HG02798 (cell line): ENCODE results near the gene FEM1C.

Source experiments
- ATAC-seq: cut with Tn5 transposase; IDR thresholded peaks from one replicate; pipeline ENCODE4 v1.9.1; 2021; ENCODE audit warnings: mild to moderate bottlenecking; ENCODE audit not compliant: unreplicated experiment, poor library complexity

The FEM1C gene

GRCh38 chr5:115558388-115558956 lies 13.9 kb upstream of the FEM1C start:
- ATAC-seq, result no peak

- ATAC-seq, result no peak
Observed at GRCh38 chr5:115557667-115558387, 13.3 kb upstream of the FEM1C start.

DNA sequence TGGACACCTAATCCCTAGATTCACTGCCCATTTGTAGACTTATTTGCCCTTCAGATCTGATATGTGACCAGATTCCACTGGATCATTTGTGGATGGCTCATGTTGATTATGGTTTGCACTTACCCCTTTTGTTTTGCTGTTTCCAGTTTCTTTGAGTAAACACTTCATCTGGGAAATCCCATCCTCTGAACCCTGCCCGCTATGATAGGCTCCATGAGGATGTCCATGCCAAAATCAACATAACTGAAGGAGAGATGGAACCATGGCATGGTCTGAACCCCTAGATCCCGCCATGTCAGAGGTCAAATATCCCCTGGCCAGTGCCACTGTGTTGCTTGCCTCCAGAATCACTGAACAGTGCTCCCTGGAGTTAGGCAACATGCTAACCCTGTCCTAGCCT lies 11.7 kb upstream of the FEM1C start:
- ATAC-seq, result no peak

DNA sequence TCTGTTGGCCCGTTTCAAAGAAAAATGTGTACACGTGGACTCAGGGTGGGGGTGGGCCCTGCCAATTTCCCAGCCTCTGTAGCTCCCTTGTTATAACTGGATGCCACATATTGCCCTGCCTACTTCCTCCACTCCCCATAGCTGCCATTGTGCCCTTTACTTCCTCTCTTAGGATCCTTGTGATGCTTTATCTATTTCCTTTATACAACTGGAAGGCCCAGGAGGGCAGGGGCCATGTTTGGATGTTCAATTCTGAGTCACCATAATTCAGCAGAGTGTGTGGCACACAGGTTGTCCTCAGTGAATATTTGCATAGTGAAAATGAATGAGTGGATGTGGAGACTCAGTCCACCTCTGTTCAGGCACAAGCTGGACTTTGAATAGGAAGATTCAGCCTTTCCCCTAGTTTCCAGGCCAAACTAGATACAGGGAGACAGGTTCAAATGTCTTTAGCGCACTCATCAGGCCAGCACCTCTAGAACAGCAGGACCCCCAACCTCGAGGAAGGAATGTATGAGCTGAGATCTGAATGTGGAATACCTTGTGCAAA lies 10.6 kb upstream of the FEM1C start:
- no peak for ATAC-seq

DNA sequence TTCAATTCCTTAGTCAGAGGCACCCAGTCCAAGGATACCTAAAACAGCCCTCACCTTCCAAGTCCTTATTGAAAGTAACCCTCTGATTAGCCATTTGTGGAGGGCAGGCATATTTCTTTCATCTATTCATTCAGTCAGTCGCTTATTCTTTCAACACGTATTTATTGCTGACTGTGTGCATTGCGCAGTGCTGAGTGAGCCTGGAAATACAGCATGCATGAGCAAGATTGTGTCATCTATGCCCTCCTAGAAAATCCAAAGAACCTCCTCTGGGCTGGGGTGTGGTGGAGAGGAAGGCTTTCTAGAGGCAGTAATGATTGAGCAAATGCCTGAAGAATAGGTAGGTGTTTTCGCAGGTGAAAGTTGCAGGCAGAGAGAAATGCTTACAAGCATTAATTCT lies 8.5 kb upstream of the FEM1C start:
- no peak for ATAC-seq

GRCh38 chr5:115551415-115551814 lies 6.8 kb upstream of the FEM1C start:
- ATAC-seq, result no peak

DNA sequence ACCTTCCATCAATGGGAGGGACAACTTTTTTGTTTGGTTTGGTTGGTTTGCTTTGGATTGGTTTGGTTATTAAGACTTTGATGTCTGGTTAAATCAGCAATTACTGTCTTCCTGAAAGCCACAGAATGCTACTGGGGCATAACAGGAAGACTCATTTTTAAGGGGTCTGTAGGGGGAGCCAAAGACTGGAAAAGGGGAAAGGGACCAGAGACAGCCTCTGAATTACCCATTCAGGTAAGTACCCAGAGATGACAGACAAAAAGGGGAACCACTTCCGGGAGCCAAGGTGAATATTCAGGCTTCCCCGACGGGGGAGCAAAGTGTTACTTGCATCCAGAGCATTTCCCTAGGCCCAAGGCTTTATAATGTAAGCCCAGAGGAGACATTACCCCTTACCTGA lies 4.6 kb upstream of the FEM1C start:
- ATAC-seq, result no peak

DNA sequence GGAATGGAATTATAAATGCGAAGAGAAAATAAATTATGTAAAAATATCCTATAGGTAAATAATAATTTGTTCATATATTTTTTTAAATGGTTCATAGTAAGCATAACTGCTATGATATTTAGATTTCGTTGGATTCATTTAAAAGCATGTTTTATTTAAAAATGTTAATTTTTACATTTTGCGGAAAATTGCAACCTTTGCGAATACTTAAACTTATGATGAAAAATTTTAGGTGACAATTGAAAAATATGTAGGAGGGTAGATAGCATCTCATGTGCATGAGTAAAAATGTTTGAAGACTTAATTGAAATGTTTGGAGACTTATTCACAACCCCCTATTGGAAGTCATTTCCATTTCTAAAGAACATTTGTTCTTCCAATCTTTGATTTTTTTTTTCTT lies 4.1 kb upstream of the FEM1C start:
- ATAC-seq, result no peak

DNA sequence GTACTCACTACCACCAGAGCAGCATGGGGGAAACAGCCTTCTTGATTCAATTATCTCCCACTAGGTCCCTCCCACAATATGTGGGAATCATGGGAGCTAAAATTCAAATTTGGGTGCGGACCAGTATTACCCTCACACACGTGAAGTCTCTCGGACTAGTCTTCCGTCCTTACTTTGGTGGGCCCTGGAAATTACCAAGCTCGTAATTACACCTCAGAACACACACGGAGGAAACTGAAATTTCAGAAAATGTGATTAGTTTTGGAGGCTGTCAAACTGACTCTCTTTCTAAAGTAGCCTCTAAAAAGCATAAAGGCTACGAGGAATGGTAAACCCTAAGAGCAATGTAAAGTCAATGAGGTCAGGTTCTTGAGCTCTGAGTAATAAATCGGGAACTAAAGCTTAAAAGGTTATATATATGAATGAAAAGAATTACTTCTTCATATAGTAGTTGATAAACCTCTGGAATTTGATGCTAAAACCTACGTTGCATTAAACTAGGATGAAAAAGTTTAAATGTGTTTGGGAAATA lies 842 bp upstream of the FEM1C start:
- no peak for ATAC-seq

GRCh38 chr5:115544043-115544435 lies 536 bp downstream of the FEM1C start:
- ATAC-seq, result no peak

GRCh38 chr5:115543365-115544042 lies 1.1 kb downstream of the FEM1C start:
- peak; percentile 29 for ATAC-seq

- no peak for ATAC-seq
Observed at GRCh38 chr5:115542651-115543364, 1.8 kb downstream of the FEM1C start.

- no peak for ATAC-seq
Observed at GRCh38 chr5:115542086-115542485, 2.5 kb downstream of the FEM1C start.

- no peak for ATAC-seq
Observed at GRCh38 chr5:115541611-115542010, 3.0 kb downstream of the FEM1C start.

GRCh38 chr5:115535479-115536035 lies 9.0 kb downstream of the FEM1C start:
- ATAC-seq, result no peak

- ATAC-seq, result no peak
Observed at GRCh38 chr5:115532517-115532916, 12.1 kb downstream of the FEM1C start.

DNA sequence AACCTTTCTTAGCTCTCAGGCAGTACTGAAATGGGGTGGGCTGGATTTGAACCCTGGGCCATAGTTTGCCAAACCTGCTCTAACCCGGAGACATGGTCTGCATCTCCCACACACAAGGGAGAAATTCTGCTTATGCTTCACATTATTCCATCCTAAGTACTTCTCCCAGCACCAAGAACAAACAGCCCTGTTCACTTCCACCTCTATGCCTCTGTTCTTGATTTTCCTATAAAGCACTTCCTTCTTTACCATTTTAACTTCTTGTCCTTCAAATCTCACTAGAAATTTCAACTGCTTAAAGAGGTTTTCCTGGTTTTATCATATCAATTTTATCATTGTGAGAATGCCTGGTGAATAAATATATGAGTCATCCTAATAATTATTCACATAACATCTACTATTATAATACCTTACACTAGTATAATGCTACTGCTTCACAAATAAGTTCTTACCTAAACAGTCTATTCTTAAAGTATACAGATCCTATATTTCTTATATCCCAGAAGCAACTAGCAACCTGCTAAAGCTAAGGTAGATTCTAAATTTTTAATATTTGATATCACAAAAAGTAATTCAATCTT lies 12.7 kb downstream of the FEM1C start:
- no peak for ATAC-seq

- ATAC-seq, result no peak
Observed at GRCh38 chr5:115531380-115531779, 13.2 kb downstream of the FEM1C start.

GRCh38 chr5:115530426-115530825 lies 14.1 kb downstream of the FEM1C start:
- no peak for ATAC-seq

GRCh38 chr5:115526604-115527003 lies 18.0 kb downstream of the FEM1C start:
- no peak for ATAC-seq
